Activated CD4-positive, alpha-beta T cell treated with anti-CD3 and anti-CD28 coated beads, Interleukin-2, Interleukin-4, amounts not matched to agents 100 ng/mL and 50 ng/mL, durations not matched to agents 16 hours and 8 hours (primary cell): ENCODE data around the gene TYW1.
"Not testable (repeated sequence)": the region's sequence is repeated elsewhere in the genome, so short reads cannot be mapped to it uniquely, and the experiment has no call there.

Experiments used
- DNase-seq: peaks from one replicate; pipeline ENCODE4 v3.0.0-alpha.2; 2020; ENCODE audit warnings: low spot score

The TYW1 gene

GRCh38 chr7:66996444-66997191 lies at the start of gene TYW1:
Gene TYW1, plus strand, starts transcription at chr7:66996833. Its CDS starts 146 bp downstream, at chr7:66996979.
- peak; percentile 99 for DNase-seq

GRCh38 chr7:66948480-66949109 lies 48.0 kb upstream of the TYW1 start:
- DNase-seq: no peak

GRCh38 chr7:66950311-66950710 lies 46.3 kb upstream of the TYW1 start:
- DNase-seq: no peak

- no peak for DNase-seq
Observed at GRCh38 chr7:66950763-66951162, 45.9 kb upstream of the TYW1 start.

GRCh38 chr7:66952343-66953043 lies 44.1 kb upstream of the TYW1 start:
- DNase-seq: no peak

- DNase-seq: no peak
Observed at GRCh38 chr7:66953044-66953427, 43.6 kb upstream of the TYW1 start.

- DNase-seq: no peak
Observed at GRCh38 chr7:66957595-66958290, 38.9 kb upstream of the TYW1 start.

GRCh38 chr7:66958538-66959350 lies 37.9 kb upstream of the TYW1 start:
- no peak for DNase-seq

- no peak for DNase-seq
Observed at GRCh38 chr7:66960192-66960591, 36.4 kb upstream of the TYW1 start.

GRCh38 chr7:66961096-66961495 lies 35.5 kb upstream of the TYW1 start:
- no peak for DNase-seq

GRCh38 chr7:66964411-66964810 lies 32.2 kb upstream of the TYW1 start:
- no peak for DNase-seq

GRCh38 chr7:66967029-66967428 lies 29.6 kb upstream of the TYW1 start:
- no peak for DNase-seq

GRCh38 chr7:66969001-66969400 lies 27.6 kb upstream of the TYW1 start:
- not testable (repeated sequence) for DNase-seq

GRCh38 chr7:66970310-66970709 lies 26.3 kb upstream of the TYW1 start:
- no peak for DNase-seq

GRCh38 chr7:66974986-66975590 lies 21.5 kb upstream of the TYW1 start:
- DNase-seq: no peak

- not testable (repeated sequence) for DNase-seq
Observed at GRCh38 chr7:66978312-66978711, 18.3 kb upstream of the TYW1 start.

- DNase-seq: not testable (repeated sequence)
Observed at GRCh38 chr7:66979013-66979412, 17.6 kb upstream of the TYW1 start.

- not testable (repeated sequence) for DNase-seq
Observed at GRCh38 chr7:66980336-66980735, 16.3 kb upstream of the TYW1 start.

GRCh38 chr7:66989552-66989951 lies 7.1 kb upstream of the TYW1 start:
- not testable (repeated sequence) for DNase-seq

- DNase-seq: not testable (repeated sequence)
Observed at GRCh38 chr7:66994051-66994450, 2.6 kb upstream of the TYW1 start.

GRCh38 chr7:66994691-66995049 lies 2.0 kb upstream of the TYW1 start:
- peak; percentile 63 for DNase-seq
